Lower lobe of right lung (tissue), 2 donors: Measurements from ENCODE around the gene TMA7. TPM values are rescaled to one million over a fixed set of nuclear protein-coding genes. Genes with fewer than 3 reads are reported as not detected.

ENCODE experiments used
- ATAC-seq, 2 donors: fragments of 200-7000 bp; cut with Tn5 transposase; one replicate each; pipeline ENCODE4 v1.9.1; 2020 to 2022; ENCODE audit warnings: mild to moderate bottlenecking in 2 of 2, moderate library complexity in 2 of 2
- DNase-seq: peaks from one replicate; pipeline ENCODE4 v3.0.0-alpha.2; 2020
- H3K27ac ChIP-seq: fragments of 200-600 bp; one replicate; pipeline ENCODE4 v1.8.0; 2022
- H3K27me3 ChIP-seq: fragments of 200-600 bp; one replicate; pipeline ENCODE4 v1.8.0; 2022; ENCODE audit warnings: low read depth
- H3K36me3 ChIP-seq: fragments of 200-600 bp; one replicate; pipeline ENCODE4 v1.8.0; 2022; ENCODE audit warnings: mild to moderate bottlenecking
- H3K4me1 ChIP-seq: fragments of 200-600 bp; one replicate; pipeline ENCODE4 v1.8.0; 2022
- H3K4me3 ChIP-seq: fragments of 200-600 bp; one replicate; pipeline ENCODE4 v1.8.0; 2022; ENCODE audit warnings: mild to moderate bottlenecking
- H3K9me3 ChIP-seq: fragments of 200-600 bp; one replicate; pipeline ENCODE4 v1.8.0; 2022
- CTCF ChIP-seq: fragments of 200-600 bp; IDR thresholded peaks from one replicate; pipeline ENCODE4 v1.8.0; 2022; ENCODE audit warnings: antibody characterized with exemption, mild to moderate bottlenecking
- intact Hi-C: fragments of 100-400 bp; cut with DNase I; formaldehyde crosslinking; loops from one replicate; pipeline ENCODE4 v1.11.0; 2022
- total RNA-seq: library from RNA; stranded (reverse); fragmentation: NEBNext Ultra II Directional; extraction: Animal tissue kit (Norgen Biotek cat#: 25700); gene quantifications from one replicate; pipeline ENCODE4 v1.2.1, GENCODE V29; 2021
- donor health status: DM: no; HTN: yes; CAD: no; lungs with severe emphysema.

Gene TMA7
- total RNA-seq, 1 donor from 2014 or later, result 153 TPM

DNA sequence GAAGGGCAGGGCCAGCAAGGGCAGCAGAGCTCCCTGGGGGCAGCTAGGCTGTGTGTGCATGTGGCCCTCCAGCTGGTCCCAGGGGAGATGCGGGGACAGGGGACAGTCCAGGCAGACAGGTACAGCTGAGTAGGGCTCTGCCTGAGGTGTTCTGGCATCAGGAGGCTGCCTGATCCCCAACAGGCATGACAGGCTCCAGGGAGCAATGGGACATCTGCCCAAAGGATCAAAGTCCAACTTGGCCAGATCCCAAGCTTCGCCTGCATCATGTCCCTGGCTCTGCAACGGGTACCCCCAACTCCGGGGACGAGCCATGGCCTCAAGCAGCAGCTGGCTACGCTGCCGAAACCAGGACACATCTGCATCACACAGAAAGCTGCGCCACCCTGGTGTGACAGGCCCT, 28.3 kb downstream of the TMA7 start:
- no peak for TF ChIP-seq CTCF
- H3K4me3 ChIP-seq, result no peak overlapping the region
- no peaks in the 10 kb centered on the region for H3K9me3 ChIP-seq
- H3K27me3 ChIP-seq, result no peaks in the 10 kb centered on the region
- intact Hi-C loops, result loop anchor here (10.0 kb wide), 1 partner anchor 86 kb away; the partner anchor contains the start of gene PFKFB4
- peak overlapping the region; percentile 100 for H3K27ac ChIP-seq
- H3K4me1 ChIP-seq, result peaks cover 82% of the 10 kb centered on the region
- ATAC-seq, result no peak
- DNase-seq, result no peak
- H3K36me3 ChIP-seq, result peaks cover 42% of the 10 kb centered on the region

GRCh38 chr3:48469046-48469915, 29.2 kb downstream of the TMA7 start:
- ATAC-seq, result no peak
- no peak for DNase-seq

GRCh38 chr3:48470286-48470685, 30.2 kb downstream of the TMA7 start:
- H3K4me1 ChIP-seq, result peaks cover 80% of the 10 kb centered on the region
- no peak overlapping the region for H3K4me3 ChIP-seq
- H3K36me3 ChIP-seq, result peaks cover 42% of the 10 kb centered on the region
- no peaks in the 10 kb centered on the region for H3K27me3 ChIP-seq
- no peak for ATAC-seq
- H3K9me3 ChIP-seq, result no peaks in the 10 kb centered on the region
- intact Hi-C loops, result no loop called here
- TF ChIP-seq CTCF, result no peak
- DNase-seq, result no peak
- H3K27ac ChIP-seq, result peak overlapping the region; percentile 41

More at GRCh38 chr3:48469046-48469915, 29.2 kb downstream of the TMA7 start:
- no peaks in the 10 kb centered on the region for H3K27me3 ChIP-seq
- peak overlapping the region; percentile 100 for H3K27ac ChIP-seq
- no peak for TF ChIP-seq CTCF
- intact Hi-C loops, result loop anchor here (10.0 kb wide), 1 partner anchor 86 kb away; the partner anchor contains the start of gene PFKFB4
- peaks cover 42% of the 10 kb centered on the region for H3K36me3 ChIP-seq
- H3K4me1 ChIP-seq, result peaks cover 89% of the 10 kb centered on the region
- H3K9me3 ChIP-seq, result no peaks in the 10 kb centered on the region
- no peak overlapping the region for H3K4me3 ChIP-seq

- intact Hi-C loops, result no loop called here
- TF ChIP-seq CTCF, result no peak
- peaks cover 40% of the 10 kb centered on the region for H3K36me3 ChIP-seq
Observed at GRCh38 chr3:48472673-48472922, 32.5 kb downstream of the TMA7 start.

DNA sequence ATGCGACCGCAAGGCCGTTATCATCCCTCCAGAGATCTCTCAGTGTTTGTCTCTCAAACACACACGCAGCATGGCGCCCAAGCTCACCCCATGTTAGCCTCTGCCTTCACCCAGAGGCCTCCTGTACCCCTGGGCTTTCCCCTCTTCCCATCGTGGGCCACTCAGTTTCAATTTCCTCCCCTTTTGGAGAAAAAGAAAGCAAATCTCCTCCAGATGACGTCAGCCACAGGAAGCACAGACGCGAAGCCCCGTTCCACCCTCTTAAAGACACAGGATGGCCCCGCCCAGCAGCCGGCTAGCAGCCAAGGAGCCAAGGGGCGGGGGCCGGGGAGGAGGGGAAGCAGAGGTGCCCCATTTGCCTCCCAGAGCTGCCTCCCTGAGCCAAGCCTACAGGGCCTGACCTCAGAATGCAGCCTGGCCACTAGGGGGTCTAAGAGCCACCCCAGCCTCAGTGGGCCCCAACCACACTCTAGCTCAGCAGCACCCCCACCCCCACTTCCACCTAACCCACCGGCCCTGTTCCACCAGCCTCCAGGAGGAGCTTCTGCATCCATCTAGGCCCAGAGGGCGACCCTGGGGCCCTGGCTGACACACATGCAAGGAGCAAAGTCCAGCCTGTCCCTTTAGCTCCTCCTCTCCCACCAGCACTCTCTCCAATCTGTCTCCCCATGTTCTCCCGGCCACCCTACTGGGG, 33.0 kb downstream of the TMA7 start:
- intact Hi-C loops, result no loop called here
- peak overlapping the region; percentile 97 for H3K27ac ChIP-seq
- no peaks in the 10 kb centered on the region for H3K9me3 ChIP-seq
- H3K4me1 ChIP-seq, result peaks cover 54% of the 10 kb centered on the region
- ATAC-seq (peak; percentile 95), DNase-seq (peak; percentile 96)
- TF ChIP-seq CTCF, result peak; percentile 47
- H3K27me3 ChIP-seq, result no peaks in the 10 kb centered on the region
- H3K4me3 ChIP-seq, result peak overlapping the region; percentile 73
- peaks cover 38% of the 10 kb centered on the region for H3K36me3 ChIP-seq

More at GRCh38 chr3:48472673-48472922, 32.5 kb downstream of the TMA7 start:
- Histone ChIP-seq H3K9me3 (no peaks in the 10 kb centered on the region), H3K27ac (peak overlapping the region; percentile 97), H3K27me3 (no peaks in the 10 kb centered on the region), H3K4me1 (peaks cover 59% of the 10 kb centered on the region), H3K4me3 (peak overlapping the region; percentile 73)
- ATAC-seq (peak; percentile 51 to 54), DNase-seq (peak; percentile 61)
